ENCODE measurements around the gene MAP4. TPM values are rescaled to one million over a fixed set of nuclear protein-coding genes. Genes with fewer than 3 reads are reported as not detected.

The MAP4 gene
- total RNA-seq, 1 donor from 2014 or later = 166 TPM

DNA sequence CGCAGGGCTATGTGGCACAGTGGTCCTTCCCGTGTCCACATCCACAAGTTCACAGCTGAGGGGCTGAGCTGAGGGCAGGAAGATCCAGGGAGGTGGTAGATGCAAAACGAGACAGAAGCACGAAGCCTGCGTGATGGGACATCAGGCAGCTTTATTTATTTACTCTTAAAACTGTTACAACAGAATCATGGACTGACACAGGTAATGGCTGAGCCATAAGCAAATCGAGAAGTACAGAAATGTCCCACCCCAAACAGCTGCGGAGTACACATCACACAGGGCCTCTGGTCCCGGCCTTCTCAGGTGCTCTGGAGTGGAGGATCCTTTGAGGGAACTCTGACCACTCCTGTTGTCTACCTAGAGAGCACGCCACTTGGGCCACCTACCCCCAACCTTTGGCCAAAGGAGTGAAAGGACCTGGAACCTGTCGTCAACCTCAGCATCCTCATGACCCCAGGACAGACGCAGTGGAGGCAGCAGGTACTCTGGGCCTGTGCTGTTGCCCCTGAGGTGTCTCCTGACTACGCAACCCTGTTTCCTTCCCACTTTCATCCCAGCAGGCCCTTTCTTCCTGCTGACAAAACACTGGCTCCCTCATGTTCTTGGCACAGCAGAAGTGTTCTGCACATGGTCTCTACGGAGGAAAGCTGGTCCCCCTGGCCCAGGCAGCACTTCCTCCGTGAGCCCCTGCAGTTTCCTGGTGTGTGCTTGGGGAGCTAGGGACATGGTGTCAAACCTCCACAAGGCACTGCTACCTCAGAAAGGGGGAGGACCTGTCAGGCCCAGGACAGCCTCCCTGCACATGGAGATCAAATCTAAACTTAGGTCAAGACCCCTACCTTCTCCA, 165.4 kb downstream of the MAP4 start:
- DNase-seq = no peak
- TF ChIP-seq, protein P1, sequence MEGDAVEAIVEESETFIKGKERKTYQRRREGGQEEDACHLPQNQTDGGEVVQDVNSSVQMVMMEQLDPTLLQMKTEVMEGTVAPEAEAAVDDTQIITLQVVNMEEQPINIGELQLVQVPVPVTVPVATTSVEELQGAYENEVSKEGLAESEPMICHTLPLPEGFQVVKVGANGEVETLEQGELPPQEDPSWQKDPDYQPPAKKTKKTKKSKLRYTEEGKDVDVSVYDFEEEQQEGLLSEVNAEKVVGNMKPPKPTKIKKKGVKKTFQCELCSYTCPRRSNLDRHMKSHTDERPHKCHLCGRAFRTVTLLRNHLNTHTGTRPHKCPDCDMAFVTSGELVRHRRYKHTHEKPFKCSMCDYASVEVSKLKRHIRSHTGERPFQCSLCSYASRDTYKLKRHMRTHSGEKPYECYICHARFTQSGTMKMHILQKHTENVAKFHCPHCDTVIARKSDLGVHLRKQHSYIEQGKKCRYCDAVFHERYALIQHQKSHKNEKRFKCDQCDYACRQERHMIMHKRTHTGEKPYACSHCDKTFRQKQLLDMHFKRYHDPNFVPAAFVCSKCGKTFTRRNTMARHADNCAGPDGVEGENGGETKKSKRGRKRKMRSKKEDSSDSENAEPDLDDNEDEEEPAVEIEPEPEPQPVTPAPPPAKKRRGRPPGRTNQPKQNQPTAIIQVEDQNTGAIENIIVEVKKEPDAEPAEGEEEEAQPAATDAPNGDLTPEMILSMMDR (IDR thresholded peaks at IDR 0.05) = no peak
- ATAC-seq = no peak
- intact Hi-C loops (cut with DNase I) = no loop called here
- H3K36me3 ChIP-seq = peaks cover 100% of the 10 kb centered on the region
- no peaks in the 10 kb centered on the region for H3K27me3 ChIP-seq (ENCODE audit: low read depth)
- H3K27ac ChIP-seq = no peak overlapping the region
- no peaks in the 10 kb centered on the region for H3K4me1 ChIP-seq
- H3K9me3 ChIP-seq = no peaks in the 10 kb centered on the region
- no peak overlapping the region for H3K4me3 ChIP-seq

DNA sequence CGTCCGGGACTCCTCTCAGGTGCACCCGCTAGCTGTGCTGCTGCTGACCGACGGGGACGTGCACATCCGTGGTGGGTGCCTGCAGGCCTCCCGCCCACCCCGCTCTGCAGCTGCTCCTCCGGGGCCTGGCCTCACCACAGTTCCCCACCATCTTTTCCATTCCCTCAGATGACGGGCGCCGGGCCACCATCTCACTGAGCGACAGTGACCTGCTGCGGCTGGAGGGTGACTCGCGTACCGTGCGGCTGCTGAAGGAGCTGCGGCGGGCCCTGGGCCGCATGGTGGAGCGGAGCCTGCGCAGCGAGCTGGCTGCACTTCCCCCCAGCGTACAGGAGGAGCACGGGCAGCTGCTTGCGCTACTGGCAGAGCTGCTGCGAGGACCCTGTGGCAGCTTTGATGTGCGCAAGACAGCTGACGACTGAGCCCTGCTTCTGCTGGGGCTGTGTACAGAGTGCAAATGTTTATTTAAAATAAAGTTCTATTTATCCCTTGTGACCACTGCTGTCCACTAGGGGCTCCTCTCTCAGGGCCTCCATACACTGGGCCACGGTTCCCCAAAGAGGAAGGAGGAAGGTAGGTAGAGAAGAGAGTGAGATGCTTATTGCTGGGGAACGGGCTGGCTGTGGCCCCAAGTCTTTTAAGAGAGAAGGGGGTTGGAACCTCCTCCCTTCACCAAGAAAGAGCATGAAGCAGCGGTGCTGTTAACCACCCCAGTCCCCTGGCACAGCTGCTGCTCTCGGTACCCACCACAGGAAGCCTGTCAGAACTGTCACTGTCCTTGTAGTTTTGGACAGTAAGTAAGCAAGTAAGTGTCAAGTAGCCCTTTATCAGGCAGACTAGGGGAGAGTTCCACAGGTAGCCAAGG, 166.3 kb downstream of the MAP4 start:
- H3K9me3 ChIP-seq = no peaks in the 10 kb centered on the region
- no peak for DNase-seq
- peaks cover 100% of the 10 kb centered on the region for H3K36me3 ChIP-seq
- peak in 1 of 2 donors; percentile 25 for ATAC-seq
- intact Hi-C loops (cut with DNase I) = no loop called here
- no peak overlapping the region for H3K4me3 ChIP-seq
- TF ChIP-seq, protein P1 (IDR thresholded peaks at IDR 0.05) = peak; percentile 17
- no peak overlapping the region for H3K27ac ChIP-seq
- H3K4me1 ChIP-seq = no peaks in the 10 kb centered on the region
- no peaks in the 10 kb centered on the region for H3K27me3 ChIP-seq (ENCODE audit: low read depth)

DNA sequence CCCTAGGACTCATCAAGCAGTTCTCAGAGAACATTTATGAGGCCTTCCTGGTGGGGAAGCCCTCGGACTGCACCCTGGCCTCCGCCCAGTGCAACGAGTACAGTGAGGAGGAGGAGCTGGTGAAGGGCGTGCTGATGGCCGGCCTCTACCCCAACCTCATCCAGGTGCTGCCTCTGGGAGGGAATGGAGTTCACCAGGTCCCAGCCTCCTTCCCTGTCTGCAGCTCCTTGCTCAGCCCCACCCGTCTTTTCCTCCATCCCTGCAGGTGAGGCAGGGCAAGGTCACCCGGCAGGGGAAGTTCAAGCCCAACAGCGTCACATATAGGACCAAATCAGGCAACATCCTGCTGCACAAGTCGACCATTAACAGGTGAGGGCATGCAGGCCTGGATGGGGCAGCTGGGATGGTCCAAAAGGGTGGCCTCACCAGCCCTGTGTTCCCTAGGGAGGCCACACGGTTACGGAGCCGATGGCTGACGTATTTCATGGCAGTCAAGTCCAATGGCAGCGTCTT, 167.0 kb downstream of the MAP4 start:
- ATAC-seq = no peak
- Histone ChIP-seq H3K4me3 (no peak overlapping the region), H3K27ac (no peak overlapping the region), H3K36me3 (peaks cover 100% of the 10 kb centered on the region), H3K4me1 (no peaks in the 10 kb centered on the region), H3K27me3 (ENCODE audit: low read depth) (no peaks in the 10 kb centered on the region), H3K9me3 (no peaks in the 10 kb centered on the region)
- intact Hi-C loops (cut with DNase I) = no loop called here
- TF ChIP-seq, protein P1 (IDR thresholded peaks at IDR 0.05) = no peak
- DNase-seq = no peak

DNA sequence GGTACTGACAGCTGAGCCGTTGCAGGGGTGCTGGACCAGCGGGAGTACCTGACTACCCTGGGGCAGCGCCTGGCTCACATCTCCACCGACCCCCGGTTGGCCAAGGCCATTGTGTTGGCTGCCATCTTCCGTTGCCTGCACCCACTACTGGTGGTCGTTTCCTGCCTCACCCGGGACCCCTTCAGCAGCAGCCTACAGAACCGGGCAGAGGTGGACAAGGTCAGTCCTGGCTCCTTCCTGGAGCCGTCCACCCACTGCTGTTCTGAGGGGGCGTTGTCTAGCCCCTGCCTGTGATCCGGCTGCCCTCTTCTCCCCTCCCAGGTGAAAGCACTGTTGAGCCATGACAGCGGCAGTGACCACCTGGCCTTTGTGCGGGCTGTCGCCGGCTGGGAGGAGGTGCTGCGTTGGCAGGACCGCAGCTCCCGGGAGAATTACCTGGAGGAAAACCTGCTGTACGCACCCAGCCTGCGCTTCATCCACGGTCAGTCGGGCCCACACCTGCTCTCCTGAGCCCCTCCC, 167.6 kb downstream of the MAP4 start:
- H3K27me3 ChIP-seq (ENCODE audit: low read depth) = no peaks in the 10 kb centered on the region
- no peaks in the 10 kb centered on the region for H3K4me1 ChIP-seq
- peaks cover 100% of the 10 kb centered on the region for H3K36me3 ChIP-seq
- no peak overlapping the region for H3K4me3 ChIP-seq
- no peak for DNase-seq
- H3K27ac ChIP-seq = no peak overlapping the region
- H3K9me3 ChIP-seq = no peaks in the 10 kb centered on the region
- intact Hi-C loops (cut with DNase I) = no loop called here
- TF ChIP-seq, protein P1 (IDR thresholded peaks at IDR 0.05) = no peak
- ATAC-seq = no peak

DNA sequence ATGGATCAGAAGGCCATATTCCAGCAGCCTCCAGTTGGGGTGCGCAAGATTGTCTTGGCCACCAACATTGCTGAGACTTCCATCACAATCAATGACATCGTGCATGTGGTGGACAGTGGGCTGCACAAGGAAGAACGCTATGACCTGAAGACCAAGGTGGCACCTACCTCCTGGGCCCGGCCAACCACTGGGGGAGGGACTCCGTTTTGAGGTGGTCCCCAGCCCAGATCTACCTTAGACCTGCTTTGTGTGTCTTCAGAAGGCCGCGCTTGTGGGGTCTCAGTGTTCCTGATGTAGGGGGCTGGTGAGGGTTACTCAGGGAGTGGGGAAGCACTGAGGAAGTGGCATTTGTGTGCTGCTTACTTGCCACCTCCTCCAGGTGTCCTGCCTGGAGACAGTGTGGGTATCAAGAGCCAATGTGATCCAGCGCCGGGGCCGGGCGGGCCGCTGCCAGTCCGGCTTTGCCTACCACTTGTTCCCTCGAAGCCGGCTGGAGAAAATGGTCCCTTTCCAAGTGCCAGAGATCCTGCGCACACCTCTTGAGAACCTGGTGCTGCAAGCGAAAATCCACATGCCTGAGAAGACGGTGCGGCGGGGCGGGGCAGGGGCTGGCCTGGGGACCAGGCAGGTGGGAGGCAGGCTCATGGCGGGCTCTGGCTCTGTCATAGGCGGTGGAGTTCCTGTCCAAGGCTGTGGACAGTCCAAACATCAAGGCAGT, 168.3 kb downstream of the MAP4 start:
- Histone ChIP-seq H3K36me3 (peaks cover 100% of the 10 kb centered on the region), H3K9me3 (no peaks in the 10 kb centered on the region), H3K27me3 (ENCODE audit: low read depth) (no peaks in the 10 kb centered on the region), H3K4me1 (no peaks in the 10 kb centered on the region), H3K27ac (no peak overlapping the region), H3K4me3 (no peak overlapping the region)
- DNase-seq (no peak), ATAC-seq (no peak)
- intact Hi-C loops (cut with DNase I) = no loop called here
- TF ChIP-seq, protein P1 (IDR thresholded peaks at IDR 0.05) = no peak
